HUDEP-2 (cell line): ENCODE measurements around the gene NR5A2.

Experiments used
- DNase-seq, 76 experiments: peaks; one replicate each; lab custom pipeline; 2025; ENCODE audit not compliant: unreplicated experiment in 76 of 76; lab: John Stamatoyannopoulos, UW

NR5A2 gene

GRCh38 chr1:200035956-200036618 lies 8.6 kb downstream of the NR5A2 start:
- DNase-seq, result no peak

- DNase-seq, result no peak
Observed at GRCh38 chr1:200036619-200037270, 9.2 kb downstream of the NR5A2 start.

- DNase-seq, result no peak
Observed at GRCh38 chr1:200037501-200037900, 10.0 kb downstream of the NR5A2 start.

- DNase-seq, result no peak
Observed at GRCh38 chr1:200037904-200038303, 10.4 kb downstream of the NR5A2 start.

- DNase-seq, result no peak
Observed at GRCh38 chr1:200038325-200038980, 10.9 kb downstream of the NR5A2 start.

- DNase-seq, result peak in 2 of 76 experiments; percentile 9 to 19
Observed at GRCh38 chr1:200038981-200039848, 11.7 kb downstream of the NR5A2 start.

- no peak for DNase-seq
Observed at GRCh38 chr1:200039849-200040474, 12.5 kb downstream of the NR5A2 start.

- no peak for DNase-seq
Observed at GRCh38 chr1:200040481-200041138, 13.1 kb downstream of the NR5A2 start.

GRCh38 chr1:200041337-200042118 lies 14.0 kb downstream of the NR5A2 start:
- no peak for DNase-seq

GRCh38 chr1:200042119-200042551 lies 14.6 kb downstream of the NR5A2 start:
- no peak for DNase-seq

GRCh38 chr1:200042552-200043335 lies 15.2 kb downstream of the NR5A2 start:
- DNase-seq, result no peak

GRCh38 chr1:200043336-200043668 lies 15.8 kb downstream of the NR5A2 start:
- no peak for DNase-seq

- no peak for DNase-seq
Observed at GRCh38 chr1:200046115-200046514, 18.6 kb downstream of the NR5A2 start.

- no peak for DNase-seq
Observed at GRCh38 chr1:200048244-200048643, 20.7 kb downstream of the NR5A2 start.

GRCh38 chr1:200049810-200050209 lies 22.3 kb downstream of the NR5A2 start:
- no peak for DNase-seq

- no peak for DNase-seq
Observed at GRCh38 chr1:200051620-200052019, 24.1 kb downstream of the NR5A2 start.

GRCh38 chr1:200053091-200053490 lies 25.6 kb downstream of the NR5A2 start:
- DNase-seq, result no peak

- no peak for DNase-seq
Observed at GRCh38 chr1:200053646-200054045, 26.1 kb downstream of the NR5A2 start.

- DNase-seq, result no peak
Observed at GRCh38 chr1:200058341-200058740, 30.8 kb downstream of the NR5A2 start.
